Tongue (tissue), 2 donors: ENCODE measurements around the gene CGB2. TPM values are rescaled to one million over a fixed set of nuclear protein-coding genes. Genes with fewer than 3 reads are reported as not detected.
A peak's percentile ranks its signal among the peaks of the same experiment; 100 is the strongest.
"Not testable (repeated sequence)": the region's sequence is repeated elsewhere in the genome, so short reads cannot be mapped to it uniquely, and the experiment has no call there.

Source experiments
- DNase-seq: peaks from one replicate; pipeline ENCODE4 v3.0.0-alpha.2; 2015
- total RNA-seq: library from RNA; depleted of rRNA; stranded (reverse); fragments of >200 nt; gene quantifications from one replicate; pipeline ENCODE4 v1.2.3, GENCODE V29; 2014

The CGB2 gene
- total RNA-seq = not detected

- DNase-seq = not testable (repeated sequence)
Observed at GRCh38 chr19:49031642-49032301, at the start of gene CGB2. CGB2 (plus strand) TSS chr19:49031890; CDS start chr19:49032096, 206 bp downstream.

- no peak for DNase-seq
Observed at GRCh38 chr19:48982280-48982679, 49.4 kb upstream of the CGB2 start.

GRCh38 chr19:48985711-48986110 lies 46.0 kb upstream of the CGB2 start:
- no peak for DNase-seq

- DNase-seq = no peak
Observed at GRCh38 chr19:48986211-48986610, 45.5 kb upstream of the CGB2 start.

- no peak for DNase-seq
Observed at GRCh38 chr19:48987323-48987722, 44.4 kb upstream of the CGB2 start.

- DNase-seq = no peak
Observed at GRCh38 chr19:48988286-48988685, 43.4 kb upstream of the CGB2 start.

GRCh38 chr19:48988860-48989259 lies 42.8 kb upstream of the CGB2 start:
- no peak for DNase-seq

GRCh38 chr19:48989701-48990291 lies 41.9 kb upstream of the CGB2 start:
- peak; percentile 82 for DNase-seq

- no peak for DNase-seq
Observed at GRCh38 chr19:48990400-48990799, 41.3 kb upstream of the CGB2 start.

- DNase-seq = no peak
Observed at GRCh38 chr19:48991011-48991609, 40.6 kb upstream of the CGB2 start.

GRCh38 chr19:48991873-48992580 lies 39.7 kb upstream of the CGB2 start:
- DNase-seq = peak; percentile 83

- DNase-seq = no peak
Observed at GRCh38 chr19:48992581-48993174, 39.0 kb upstream of the CGB2 start.

- peak; percentile 100 for DNase-seq
Observed at GRCh38 chr19:48993175-48994034, 38.3 kb upstream of the CGB2 start, which contains the start of the genes GYS1 and RUVBL2. GYS1 (minus strand) TSS chr19:48993309; CDS start chr19:48993112, 197 bp downstream. RUVBL2 (plus strand) TSS chr19:48993887; CDS start chr19:48993912, 25 bp downstream.

- DNase-seq = no peak
Observed at GRCh38 chr19:48994035-48994386, 37.7 kb upstream of the CGB2 start.

- no peak for DNase-seq
Observed at GRCh38 chr19:48997972-48998371, 33.7 kb upstream of the CGB2 start.

GRCh38 chr19:48999481-49000325 lies 32.0 kb upstream of the CGB2 start:
- DNase-seq = peak; percentile 74

- no peak for DNase-seq
Observed at GRCh38 chr19:49004133-49004532, 27.6 kb upstream of the CGB2 start.

GRCh38 chr19:49004964-49005614 lies 26.6 kb upstream of the CGB2 start:
- DNase-seq = no peak

- no peak for DNase-seq
Observed at GRCh38 chr19:49006905-49007304, 24.8 kb upstream of the CGB2 start.

GRCh38 chr19:49009828-49010227 lies 21.9 kb upstream of the CGB2 start:
- DNase-seq = no peak
